HEK293 (cell line): ENCODE data around the gene C19orf73.

Source experiments
- CTCF ChIA-PET: fragments of 350-600 bp; formaldehyde crosslinking; extraction: SDS; loops from one replicate; lab custom pipeline; 2021; ENCODE audit warnings: antibody characterized with exemption; lab: Yijun Ruan, JAX
- POLR2A ChIA-PET: fragments of 300-600 bp; formaldehyde crosslinking; extraction: SDS; loops from one replicate; lab custom pipeline; 2020; ENCODE audit warnings: antibody characterized with exemption, inconsistent platforms; lab: Yijun Ruan, JAX
- H3K27ac ChIP-seq: fragments of 200-500 bp; sonication (Bioruptor generic); 2 replicates; pipeline ENCODE4 v1.5.1; 2014; ENCODE audit warnings: low read depth, low read length, control low read depth, inconsistent platforms; ENCODE audit errors: extremely low read depth
- H3K36me3 ChIP-seq, 2 experiments: fragments of 200-500 bp in 1 of 2; sonication (Bioruptor generic) in 1 of 2; 1 replicate in 1 of 2; 2 replicates in 1 of 2; pipeline ENCODE4 v1.5.1; 2014 to 2017; ENCODE audit warnings: inconsistent platforms in 2 of 2, low read length in 2 of 2; ENCODE audit not compliant: control insufficient read depth in 2 of 2, insufficient read depth in 1 of 2
- H3K4me1 ChIP-seq: fragments of 200-500 bp; sonication (Bioruptor generic); 2 replicates; pipeline ENCODE4 v1.5.1; 2014; ENCODE audit warnings: mild to moderate bottlenecking, low read length, inconsistent platforms; ENCODE audit not compliant: control insufficient read depth, insufficient read depth
- H3K4me3 ChIP-seq: 2 replicates; pipeline ENCODE4 v1.5.1; 2011; ENCODE audit warnings: low read depth, mild to moderate bottlenecking, control low read depth, low read length, moderate library complexity
- H3K9me3 ChIP-seq: fragments of 200-500 bp; sonication (Bioruptor generic); 2 replicates; pipeline ENCODE4 v1.5.1; 2014; ENCODE audit warnings: low read depth, low read length, inconsistent platforms; ENCODE audit not compliant: control insufficient read depth, insufficient read depth
- GLI2 ChIP-seq: fragments of 450-650 bp; formaldehyde crosslinking; IDR thresholded peaks from 2 replicates; pipeline ENCODE4; 2017; ENCODE audit warnings: missing biosample characterization, missing genetic modification characterization, low read depth, borderline replicate concordance
- GLIS1 ChIP-seq: fragments of 450-650 bp; formaldehyde crosslinking; IDR thresholded peaks from 2 replicates; pipeline ENCODE4 v1.5.1; 2016; ENCODE audit warnings: missing biosample characterization, missing genetic modification characterization
- KLF1 ChIP-seq: fragments of 450-650 bp; formaldehyde crosslinking; IDR thresholded peaks from 2 replicates; pipeline ENCODE4 v1.5.1; 2016; ENCODE audit warnings: missing biosample characterization, missing genetic modification characterization
- MYNN ChIP-seq: fragments of 450-650 bp; formaldehyde crosslinking; IDR thresholded peaks from 2 replicates; pipeline ENCODE4 v1.5.1; 2016; ENCODE audit warnings: missing biosample characterization, missing genetic modification characterization, borderline replicate concordance
- REST ChIP-seq: fragments of 450-650 bp; formaldehyde crosslinking; IDR thresholded peaks from 2 replicates; pipeline ENCODE4 v1.5.1; 2016; ENCODE audit warnings: missing biosample characterization, missing genetic modification characterization
- SP2 ChIP-seq: fragments of 450-650 bp; formaldehyde crosslinking; IDR thresholded peaks from 2 replicates; pipeline ENCODE4 v1.5.1; 2016; ENCODE audit warnings: missing biosample characterization, missing genetic modification characterization
- ZBTB17 ChIP-seq: fragments of 450-650 bp; formaldehyde crosslinking; IDR thresholded peaks from 2 replicates; pipeline ENCODE4 v1.5.1; 2016; ENCODE audit warnings: missing biosample characterization, missing genetic modification characterization
- ZBTB26 ChIP-seq: fragments of 450-650 bp; formaldehyde crosslinking; optimal IDR thresholded peaks from 2 replicates; pipeline ENCODE3; 2016; ENCODE audit warnings: missing biosample characterization, mild to moderate bottlenecking, missing genetic modification characterization
- ZFHX2 ChIP-seq: fragments of 450-650 bp; formaldehyde crosslinking; conservative IDR thresholded peaks from 2 replicates; pipeline ENCODE4 v1.5.1; 2016; ENCODE audit warnings: missing biosample characterization, missing genetic modification characterization
- ZNF155 ChIP-seq: fragments of 450-650 bp; formaldehyde crosslinking; IDR thresholded peaks from 2 replicates; pipeline ENCODE4 v1.5.1; 2016; ENCODE audit warnings: missing biosample characterization, missing genetic modification characterization
- ZNF23 ChIP-seq: fragments of 450-650 bp; formaldehyde crosslinking; IDR thresholded peaks from 2 replicates; pipeline ENCODE4 v1.5.1; 2016; ENCODE audit warnings: missing biosample characterization, missing genetic modification characterization, borderline replicate concordance
- ZNF548 ChIP-seq: fragments of 450-650 bp; formaldehyde crosslinking; IDR thresholded peaks from 2 replicates; pipeline ENCODE4 v1.5.1; 2016; ENCODE audit warnings: missing biosample characterization, missing genetic modification characterization
- ZNF558 ChIP-seq: fragments of 450-650 bp; formaldehyde crosslinking; IDR thresholded peaks from 2 replicates; pipeline ENCODE4 v1.5.1; 2016; ENCODE audit warnings: missing biosample characterization, missing genetic modification characterization
- ZNF561 ChIP-seq: fragments of 450-650 bp; IDR thresholded peaks from 2 replicates; pipeline ENCODE4 v1.5.1; 2018; ENCODE audit warnings: missing biosample characterization, missing genetic modification characterization, borderline replicate concordance
- ZNF645 ChIP-seq: fragments of 450-650 bp; formaldehyde crosslinking; IDR thresholded peaks from 2 replicates; pipeline ENCODE4; 2016; ENCODE audit warnings: missing biosample characterization, missing genetic modification characterization
- ZNF670 ChIP-seq: fragments of 450-650 bp; formaldehyde crosslinking; IDR thresholded peaks from 2 replicates; pipeline ENCODE4 v1.5.1; 2016; ENCODE audit warnings: missing biosample characterization, missing genetic modification characterization, low read depth
- ZSCAN18 ChIP-seq: fragments of 450-650 bp; formaldehyde crosslinking; IDR thresholded peaks from 2 replicates; pipeline ENCODE4 v1.5.1; 2016; ENCODE audit warnings: missing biosample characterization, missing genetic modification characterization

Gene C19orf73

GRCh38 chr19:49071860-49072547 lies 46.9 kb downstream of the C19orf73 start (continued):
- TF ChIP-seq ZNF645 (tag by site-specific recombination) (no peak), REST (no peak), ZNF561 (tag by site-specific recombination) (no peak), ZSCAN18 (tag by site-specific recombination) (no peak), GLI2 (tag by site-specific recombination) (no peak), KLF1 (tag by site-specific recombination) (peak; percentile 92), MYNN (tag by site-specific recombination) (no peak), GLIS1 (tag by site-specific recombination) (no peak), SP2 (tag by site-specific recombination) (peak; percentile 37), ZNF155 (no peak), ZBTB26 (tag by site-specific recombination) (no peak), ZNF558 (tag by site-specific recombination) (no peak), ZNF670 (tag by site-specific recombination) (no peak), ZNF548 (tag by site-specific recombination) (no peak), ZFHX2 (tag by site-specific recombination) (no peak), ZBTB17 (tag by site-specific recombination) (no peak)

GRCh38 chr19:49070416-49070815 lies 48.5 kb downstream of the C19orf73 start:
- POLR2A ChIA-PET, result interaction anchor here (0.6 to 0.7 kb wide), 2 partner anchors 56 to 77 kb away, joined by 3 to 8 read pairs; partner anchors contain the start of gene RUVBL2

More at GRCh38 chr19:49070416-49070815, 48.5 kb downstream of the C19orf73 start:
- Histone ChIP-seq H3K4me3 (no peak overlapping the region), H3K9me3 (no peaks in the 10 kb centered on the region), H3K4me1 (peaks cover 4% of the 10 kb centered on the region), H3K27ac (no peak overlapping the region), H3K36me3 (no peaks in the 10 kb centered on the region)
- TF ChIP-seq ZNF23 (tag by site-specific recombination), result no peak
- CTCF ChIA-PET, result interaction anchor here (0.5 to 3.3 kb wide), 4 partner anchors 10 to 679 kb away, joined by 3 to 25 read pairs (median 8); partner anchors contain the start of gene KDELR1
